HFFc6 (cell line): ENCODE measurements around the gene TMEM154. TPM values are rescaled to one million over a fixed set of nuclear protein-coding genes. Genes with fewer than 3 reads are reported as not detected.

ENCODE experiments used
- DNase-seq: peaks from one replicate; pipeline ENCODE4 v3.0.0-alpha.2; 2018
- H3K27ac Mint-ChIP-seq: 2 replicates; pipeline ENCODE4 v1.8.0; 2020; ENCODE audit warnings: mild to moderate bottlenecking, mixed read lengths
- H3K27me3 Mint-ChIP-seq: 2 replicates; pipeline ENCODE4 v1.8.0; 2021; ENCODE audit warnings: mild to moderate bottlenecking, moderate library complexity, mixed read lengths; ENCODE audit not compliant: insufficient read depth
- H3K36me3 Mint-ChIP-seq: 2 replicates; pipeline ENCODE4 v1.8.0; 2021; ENCODE audit warnings: low read depth, mixed read lengths
- H3K4me1 Mint-ChIP-seq: 2 replicates; pipeline ENCODE4 v1.8.0; 2020; ENCODE audit warnings: low read depth, mixed read lengths
- H3K4me3 Mint-ChIP-seq: 2 replicates; pipeline ENCODE4 v1.8.0; 2020; ENCODE audit warnings: mild to moderate bottlenecking, moderate library complexity, mixed read lengths
- H3K9me3 Mint-ChIP-seq: 2 replicates; pipeline ENCODE4 v1.8.0; 2020; ENCODE audit warnings: mild to moderate bottlenecking, mixed read lengths
- total RNA-seq, 6 experiments: library from RNA; stranded (reverse); fragmentation: NEBNext Ultra II Directional; extraction: Animal tissue kit (Norgen Biotek cat#: 25700); gene quantifications; 2 replicates in 1 of 6; 3 replicates in 5 of 6; pipeline ENCODE4 v1.2.3, GENCODE V29; 2021
- TF ChIP-seq, protein P1 (sequence below): fragments of 200-600 bp; sonication (generic); IDR thresholded peaks from 2 replicates; pipeline ENCODE4 v1.5.0; 2021; ENCODE audit warnings: antibody characterized with exemption, mild to moderate bottlenecking

Gene TMEM154
- total RNA-seq, 6 experiments from 2014 or later: 0.23 to 4.0 (median 0.95) TPM

GRCh38 chr4:152689615-152690501 is 10.1 kb upstream of the TMEM154 start:
- Mint-ChIP-seq H3K27ac (no peak overlapping the region), H3K4me1 (no peaks in the 10 kb centered on the region; the same call in 1 of the 2 replicates), H3K27me3 (peaks cover 44% of the 10 kb centered on the region), H3K4me3 (no peak overlapping the region), H3K36me3 (no peaks in the 10 kb centered on the region), H3K9me3 (no peaks in the 10 kb centered on the region)
- TF ChIP-seq, protein P1, sequence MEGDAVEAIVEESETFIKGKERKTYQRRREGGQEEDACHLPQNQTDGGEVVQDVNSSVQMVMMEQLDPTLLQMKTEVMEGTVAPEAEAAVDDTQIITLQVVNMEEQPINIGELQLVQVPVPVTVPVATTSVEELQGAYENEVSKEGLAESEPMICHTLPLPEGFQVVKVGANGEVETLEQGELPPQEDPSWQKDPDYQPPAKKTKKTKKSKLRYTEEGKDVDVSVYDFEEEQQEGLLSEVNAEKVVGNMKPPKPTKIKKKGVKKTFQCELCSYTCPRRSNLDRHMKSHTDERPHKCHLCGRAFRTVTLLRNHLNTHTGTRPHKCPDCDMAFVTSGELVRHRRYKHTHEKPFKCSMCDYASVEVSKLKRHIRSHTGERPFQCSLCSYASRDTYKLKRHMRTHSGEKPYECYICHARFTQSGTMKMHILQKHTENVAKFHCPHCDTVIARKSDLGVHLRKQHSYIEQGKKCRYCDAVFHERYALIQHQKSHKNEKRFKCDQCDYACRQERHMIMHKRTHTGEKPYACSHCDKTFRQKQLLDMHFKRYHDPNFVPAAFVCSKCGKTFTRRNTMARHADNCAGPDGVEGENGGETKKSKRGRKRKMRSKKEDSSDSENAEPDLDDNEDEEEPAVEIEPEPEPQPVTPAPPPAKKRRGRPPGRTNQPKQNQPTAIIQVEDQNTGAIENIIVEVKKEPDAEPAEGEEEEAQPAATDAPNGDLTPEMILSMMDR: no peak
- DNase-seq: no peak

DNA sequence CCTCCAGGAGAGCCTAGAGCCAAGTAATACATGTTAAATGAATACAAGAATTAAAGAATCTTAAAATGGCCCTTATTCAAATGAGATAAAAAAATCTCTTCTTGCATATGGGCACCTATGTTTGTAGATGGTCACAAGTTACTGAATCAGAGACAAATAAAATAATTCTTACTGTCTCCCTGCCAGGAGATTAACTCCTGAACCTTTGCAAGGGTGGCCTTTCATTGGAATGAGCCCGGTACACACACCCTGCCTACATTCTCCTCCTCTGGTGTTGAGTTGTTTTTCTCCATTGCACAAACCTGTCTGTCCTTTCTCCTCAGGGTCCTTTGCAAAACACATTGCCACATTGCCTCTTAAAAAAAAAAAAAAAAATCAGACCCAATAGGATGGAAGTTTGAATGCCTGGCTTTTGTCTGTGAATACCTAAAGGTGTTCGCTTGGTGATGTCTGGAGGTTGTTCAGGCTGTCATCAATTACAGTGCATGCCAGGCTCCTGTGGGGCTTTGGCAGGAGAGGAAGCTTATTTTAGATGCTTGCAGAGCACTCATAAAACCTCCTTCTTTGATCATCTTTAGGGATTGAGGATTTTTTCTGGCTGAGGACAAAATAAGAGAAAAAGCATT is 8.3 kb upstream of the TMEM154 start:
- H3K4me1 Mint-ChIP-seq: no peaks in the 10 kb centered on the region; the same call in 1 of the 2 replicates
- TF ChIP-seq, protein P1: no peak
- no peaks in the 10 kb centered on the region for H3K36me3 Mint-ChIP-seq
- no peak overlapping the region for H3K4me3 Mint-ChIP-seq
- no peak for DNase-seq
- no peaks in the 10 kb centered on the region for H3K9me3 Mint-ChIP-seq
- H3K27me3 Mint-ChIP-seq: peaks cover 45% of the 10 kb centered on the region
- no peak overlapping the region for H3K27ac Mint-ChIP-seq

DNA sequence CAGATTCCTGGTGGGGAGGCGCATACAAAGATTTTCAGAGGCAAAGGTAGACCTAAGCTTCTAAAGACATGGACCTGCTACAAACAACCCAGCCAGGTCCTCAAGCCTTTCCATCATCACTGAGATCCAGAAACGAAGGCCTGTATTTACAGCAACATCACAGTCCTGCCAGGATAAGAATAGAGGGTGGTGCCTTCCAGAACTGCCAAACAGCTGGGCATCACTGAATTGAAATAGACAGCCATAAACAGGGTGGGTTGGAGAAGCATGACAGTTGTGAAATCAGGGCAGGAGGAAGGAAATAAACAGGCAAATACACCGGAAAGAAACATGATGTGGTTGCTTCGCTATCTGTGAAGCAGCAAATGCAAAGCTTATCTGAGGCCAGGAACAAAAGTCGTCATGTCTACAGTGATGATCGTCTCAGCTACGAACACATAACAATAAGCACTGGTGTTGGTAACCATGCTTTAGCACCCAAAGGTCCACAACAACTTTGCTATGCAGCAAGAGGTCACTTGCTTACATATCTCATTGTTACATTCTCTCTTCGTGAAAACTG is 6.7 kb upstream of the TMEM154 start:
- TF ChIP-seq, protein P1: no peak
- no peak for DNase-seq
- Mint-ChIP-seq H3K4me3 (no peak overlapping the region), H3K27ac (no peak overlapping the region), H3K4me1 (peaks cover 3% of the 10 kb centered on the region), H3K9me3 (no peaks in the 10 kb centered on the region), H3K36me3 (no peaks in the 10 kb centered on the region), H3K27me3 (peaks cover 39% of the 10 kb centered on the region)

- no peak for DNase-seq
- peaks cover 28% of the 10 kb centered on the region for H3K27me3 Mint-ChIP-seq
- TF ChIP-seq, protein P1: no peak
- H3K27ac Mint-ChIP-seq: no peak overlapping the region
- H3K9me3 Mint-ChIP-seq: no peaks in the 10 kb centered on the region
- H3K4me3 Mint-ChIP-seq: no peak overlapping the region
- no peaks in the 10 kb centered on the region for H3K36me3 Mint-ChIP-seq
- H3K4me1 Mint-ChIP-seq: peaks cover 22% of the 10 kb centered on the region
Measured at GRCh38 chr4:152684587-152684986, 4.8 kb upstream of the TMEM154 start.

DNA sequence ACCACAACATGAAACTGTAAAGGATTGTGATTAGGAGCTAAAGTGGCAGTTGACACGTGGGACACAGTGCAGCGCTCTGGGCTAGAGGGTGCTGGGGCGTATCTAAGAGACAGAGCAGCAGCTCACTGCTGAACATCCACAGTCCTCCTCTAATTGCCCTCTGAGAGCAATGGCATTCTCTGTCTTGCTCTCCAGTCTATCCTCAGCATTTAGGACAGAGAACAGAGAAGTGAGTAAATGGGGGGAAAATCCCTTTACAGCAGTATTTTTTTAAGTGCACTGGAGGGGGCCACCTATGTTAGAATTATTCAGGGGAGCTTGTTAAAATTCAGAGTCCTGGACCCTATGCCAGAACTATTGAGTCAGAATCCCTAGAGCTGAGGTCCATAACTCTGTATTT is 4.2 kb upstream of the TMEM154 start:
- Mint-ChIP-seq H3K36me3 (no peaks in the 10 kb centered on the region), H3K4me3 (no peak overlapping the region)
- TF ChIP-seq, protein P1: no peak

More for the DNA sequence above, 4.2 kb upstream of the TMEM154 start:
- Mint-ChIP-seq H3K27me3 (peaks cover 24% of the 10 kb centered on the region), H3K27ac (no peak overlapping the region), H3K9me3 (no peaks in the 10 kb centered on the region), H3K4me1 (peaks cover 28% of the 10 kb centered on the region)
- DNase-seq: no peak
